Measurements from ENCODE around the gene SENP1.

Gene SENP1

DNA sequence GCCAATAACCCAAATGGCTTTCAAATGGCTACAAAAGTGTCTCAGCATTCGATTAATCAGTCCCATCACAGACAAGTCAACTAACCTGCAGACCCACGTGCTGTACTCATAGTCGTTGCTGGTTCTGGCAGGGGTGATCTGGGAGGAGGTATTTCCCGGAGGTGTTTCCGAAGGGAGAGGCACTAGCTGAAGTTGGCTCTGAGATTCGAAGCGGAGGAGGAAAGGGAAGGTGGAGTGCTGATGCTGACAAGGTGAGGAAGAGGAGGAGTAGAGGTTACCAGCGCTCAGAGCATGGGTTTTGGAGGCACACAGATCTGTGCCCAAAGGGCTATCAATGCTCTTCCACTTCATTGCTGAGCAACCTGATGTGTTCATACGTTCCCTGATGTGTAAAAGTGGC, 81.1 kb downstream of the SENP1 start:
- no peak for DNase-seq (ENCODE audit: low read depth, low spot score)
- Histone ChIP-seq H3K4me3 (no peak overlapping the region), H3K36me3 (ENCODE audit: insufficient read depth, low read length) (no peaks in the 10 kb centered on the region), H3K27ac (no peak overlapping the region), H3K9me3 (ENCODE audit: low read depth, low read length) (no peaks in the 10 kb centered on the region), H3K9ac (ENCODE audit: insufficient read length) (no peak overlapping the region)
- TF ChIP-seq FOXP2 (optimal IDR thresholded peaks at IDR 0.05; ENCODE audit: control extremely low read depth, extremely low read length, insufficient read depth) (no peak), POLR2AphosphoS5 (IDR thresholded peaks at IDR 0.05; ENCODE audit: borderline replicate concordance, low read depth, low read length) (no peak), EZH2 (IDR thresholded peaks at IDR 0.05) (no peak)

GRCh38 chr12:48023386-48023785, 82.5 kb downstream of the SENP1 start:
- Histone ChIP-seq H3K9me3 (ENCODE audit: low read depth, low read length) (no peaks in the 10 kb centered on the region), H3K9ac (ENCODE audit: insufficient read length) (no peak overlapping the region), H3K36me3 (ENCODE audit: insufficient read depth, low read length) (no peaks in the 10 kb centered on the region), H3K27ac (no peak overlapping the region), H3K4me3 (no peak overlapping the region)
- no peak for DNase-seq (ENCODE audit: low read depth, low spot score)
- no peak for TF ChIP-seq POLR2AphosphoS5 (IDR thresholded peaks at IDR 0.05; ENCODE audit: borderline replicate concordance, low read depth, low read length)
- no peak for TF ChIP-seq EZH2 (IDR thresholded peaks at IDR 0.05)
- no peak for TF ChIP-seq FOXP2 (optimal IDR thresholded peaks at IDR 0.05; ENCODE audit: control extremely low read depth, extremely low read length, insufficient read depth)

DNA sequence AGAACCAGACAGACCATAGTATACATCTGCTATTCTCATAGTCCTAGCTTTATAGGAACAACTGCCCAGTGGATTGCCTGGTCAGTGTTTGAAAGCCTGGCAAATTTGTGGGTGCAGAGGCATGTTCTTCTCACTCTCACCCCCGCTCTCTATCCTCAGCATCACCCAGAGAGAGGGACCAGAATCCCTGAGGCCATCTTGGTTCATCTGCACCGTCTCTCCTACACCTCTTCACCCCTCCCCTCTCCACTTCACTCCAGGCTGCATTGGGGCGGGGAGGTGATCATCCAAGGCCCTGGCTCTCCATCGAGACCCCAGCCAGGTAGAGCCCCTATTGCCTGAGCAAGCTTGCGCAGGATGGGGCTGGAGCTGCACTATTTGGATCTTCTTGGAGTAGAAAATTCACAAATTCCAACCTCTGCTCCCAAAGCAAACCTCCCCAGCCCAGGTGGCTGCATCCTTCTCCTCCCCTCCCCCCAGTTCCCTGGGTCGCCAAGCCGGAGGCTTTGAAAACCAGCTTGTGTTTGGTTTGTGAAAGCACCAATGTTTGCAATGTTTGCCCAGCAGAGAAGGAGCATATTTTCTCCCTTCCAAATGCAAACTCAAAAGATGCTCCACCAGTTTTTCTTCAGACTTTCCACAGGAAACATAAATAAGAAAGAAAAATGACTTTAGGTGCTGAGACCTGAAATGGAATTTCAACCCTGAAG, 83.0 kb downstream of the SENP1 start:
- Histone ChIP-seq H3K36me3 (ENCODE audit: insufficient read depth, low read length) (no peaks in the 10 kb centered on the region), H3K9me3 (ENCODE audit: low read depth, low read length) (no peaks in the 10 kb centered on the region), H3K27ac (no peak overlapping the region), H3K9ac (ENCODE audit: insufficient read length) (no peak overlapping the region), H3K4me3 (no peak overlapping the region)
- TF ChIP-seq EZH2 (IDR thresholded peaks at IDR 0.05) = no peak
- TF ChIP-seq POLR2AphosphoS5 (IDR thresholded peaks at IDR 0.05; ENCODE audit: borderline replicate concordance, low read depth, low read length) = no peak
- no peak for TF ChIP-seq FOXP2 (optimal IDR thresholded peaks at IDR 0.05; ENCODE audit: control extremely low read depth, extremely low read length, insufficient read depth)
- DNase-seq (ENCODE audit: low read depth, low spot score) = no peak

DNA sequence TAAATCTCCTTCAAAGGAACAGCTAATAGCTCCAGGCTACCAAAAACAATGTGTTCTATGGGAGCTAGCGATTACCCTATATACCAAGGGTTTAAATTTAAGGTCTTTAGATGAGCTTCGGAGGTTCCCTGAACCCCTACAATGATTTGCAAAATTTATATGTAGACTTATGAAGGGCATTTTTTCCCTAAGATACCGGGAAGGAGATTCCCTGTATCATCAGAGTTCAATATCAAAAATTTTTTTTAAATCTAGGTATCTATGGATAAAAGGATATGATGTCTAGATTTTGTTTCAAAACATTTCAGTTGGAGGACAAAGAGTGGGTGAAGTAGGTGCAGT, 83.7 kb downstream of the SENP1 start:
- H3K27ac ChIP-seq = no peak overlapping the region
- no peak overlapping the region for H3K9ac ChIP-seq (ENCODE audit: insufficient read length)
- no peak for DNase-seq (ENCODE audit: low read depth, low spot score)
- no peak for TF ChIP-seq EZH2 (IDR thresholded peaks at IDR 0.05)
- no peak for TF ChIP-seq FOXP2 (optimal IDR thresholded peaks at IDR 0.05; ENCODE audit: control extremely low read depth, extremely low read length, insufficient read depth)
- no peak for TF ChIP-seq POLR2AphosphoS5 (IDR thresholded peaks at IDR 0.05; ENCODE audit: borderline replicate concordance, low read depth, low read length)
- no peak overlapping the region for H3K4me3 ChIP-seq
- H3K9me3 ChIP-seq (ENCODE audit: low read depth, low read length) = no peaks in the 10 kb centered on the region
- no peaks in the 10 kb centered on the region for H3K36me3 ChIP-seq (ENCODE audit: insufficient read depth, low read length)

- Histone ChIP-seq H3K36me3 (ENCODE audit: insufficient read depth, low read length) (no peaks in the 10 kb centered on the region), H3K27ac (no peak overlapping the region), H3K4me3 (no peak overlapping the region), H3K9me3 (ENCODE audit: low read depth, low read length) (no peaks in the 10 kb centered on the region), H3K9ac (ENCODE audit: insufficient read length) (no peak overlapping the region)
- TF ChIP-seq EZH2 (IDR thresholded peaks at IDR 0.05) (no peak), POLR2AphosphoS5 (IDR thresholded peaks at IDR 0.05; ENCODE audit: borderline replicate concordance, low read depth, low read length) (no peak), FOXP2 (optimal IDR thresholded peaks at IDR 0.05; ENCODE audit: control extremely low read depth, extremely low read length, insufficient read depth) (no peak)
- no peak for DNase-seq (ENCODE audit: low read depth, low spot score)
Measured at GRCh38 chr12:48021485-48022179, 84.2 kb downstream of the SENP1 start.

DNA sequence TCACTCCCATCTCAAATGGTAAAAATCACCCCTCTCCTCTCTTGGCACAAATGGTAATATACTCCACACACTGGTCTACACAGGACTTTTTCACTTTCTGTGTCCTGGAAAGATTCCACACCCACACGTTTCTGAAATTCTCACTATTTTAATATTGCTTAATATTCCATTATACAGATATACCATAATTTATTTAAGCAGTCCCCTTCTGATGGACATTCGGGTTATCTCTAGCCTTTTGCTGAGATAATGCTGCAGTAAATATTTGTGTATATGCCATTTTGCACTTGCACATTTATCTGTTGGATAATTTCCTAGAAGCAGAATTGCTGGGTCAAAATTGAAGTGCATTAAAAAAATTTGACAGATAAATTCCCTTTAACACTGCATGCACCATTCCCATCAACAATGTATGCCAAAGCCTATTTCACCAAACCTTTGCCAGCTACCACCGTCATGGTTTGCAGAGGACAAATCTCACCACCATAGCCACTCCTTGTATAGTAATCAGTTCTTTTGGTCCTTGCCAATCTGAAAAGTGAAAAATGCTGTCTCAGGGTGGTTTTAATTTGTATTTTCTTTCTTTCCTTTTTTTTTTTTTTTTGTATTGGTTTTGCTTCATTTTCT, 86.1 kb downstream of the SENP1 start:
- Histone ChIP-seq H3K4me3 (no peak overlapping the region), H3K9ac (ENCODE audit: insufficient read length) (no peak overlapping the region), H3K36me3 (ENCODE audit: insufficient read depth, low read length) (no peaks in the 10 kb centered on the region), H3K9me3 (ENCODE audit: low read depth, low read length) (no peaks in the 10 kb centered on the region), H3K27ac (no peak overlapping the region)
- TF ChIP-seq POLR2AphosphoS5 (IDR thresholded peaks at IDR 0.05; ENCODE audit: borderline replicate concordance, low read depth, low read length) = no peak
- TF ChIP-seq FOXP2 (optimal IDR thresholded peaks at IDR 0.05; ENCODE audit: control extremely low read depth, extremely low read length, insufficient read depth) = no peak
- no peak for TF ChIP-seq EZH2 (IDR thresholded peaks at IDR 0.05)
- DNase-seq (ENCODE audit: low read depth, low spot score) = no peak

- Histone ChIP-seq H3K36me3 (ENCODE audit: insufficient read depth, low read length) (no peaks in the 10 kb centered on the region), H3K9me3 (ENCODE audit: low read depth, low read length) (no peaks in the 10 kb centered on the region), H3K27ac (no peak overlapping the region), H3K9ac (ENCODE audit: insufficient read length) (no peak overlapping the region), H3K4me3 (no peak overlapping the region)
- no peak for TF ChIP-seq EZH2 (IDR thresholded peaks at IDR 0.05)
- no peak for TF ChIP-seq POLR2AphosphoS5 (IDR thresholded peaks at IDR 0.05; ENCODE audit: borderline replicate concordance, low read depth, low read length)
- TF ChIP-seq FOXP2 (optimal IDR thresholded peaks at IDR 0.05; ENCODE audit: control extremely low read depth, extremely low read length, insufficient read depth) = no peak
- no peak for DNase-seq (ENCODE audit: low read depth, low spot score)
Measured at GRCh38 chr12:48018618-48018995, 87.3 kb downstream of the SENP1 start.

DNA sequence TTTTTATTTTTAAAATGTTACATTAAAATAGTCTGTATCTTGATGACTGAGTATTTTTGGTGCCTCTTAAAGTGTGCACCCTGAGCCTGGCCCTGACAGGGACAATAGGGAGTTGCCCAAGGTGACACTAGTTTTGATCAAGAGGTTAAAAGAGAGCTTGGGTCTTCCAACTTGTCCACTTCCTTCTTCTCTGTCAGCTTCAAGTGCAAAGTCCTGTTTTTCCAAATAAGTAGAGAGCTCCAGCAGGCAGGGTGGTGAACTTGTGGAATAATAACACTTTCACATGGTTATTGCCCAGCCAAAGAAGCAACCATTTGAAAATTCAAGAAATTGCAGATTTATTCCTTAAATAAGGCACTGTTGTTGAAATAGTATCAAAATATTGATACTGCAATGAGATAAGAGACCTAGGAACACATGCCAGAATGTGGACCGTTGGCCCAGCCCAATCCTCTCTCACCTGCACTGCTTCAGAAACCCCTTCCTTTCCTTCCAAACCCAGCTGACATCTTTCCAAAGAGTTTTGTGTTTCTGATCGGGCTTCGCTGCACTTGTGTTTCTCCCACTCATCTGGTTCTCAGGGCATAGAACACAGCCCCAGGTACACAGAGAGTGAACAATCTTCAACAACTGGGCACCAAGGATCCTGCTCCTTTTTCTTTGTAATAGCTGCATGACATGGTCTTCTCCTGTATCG, 87.8 kb downstream of the SENP1 start:
- Histone ChIP-seq H3K9ac (ENCODE audit: insufficient read length) (no peak overlapping the region), H3K4me3 (no peak overlapping the region), H3K36me3 (ENCODE audit: insufficient read depth, low read length) (no peaks in the 10 kb centered on the region), H3K9me3 (ENCODE audit: low read depth, low read length) (no peaks in the 10 kb centered on the region), H3K27ac (no peak overlapping the region)
- no peak for DNase-seq (ENCODE audit: low read depth, low spot score)
- TF ChIP-seq FOXP2 (optimal IDR thresholded peaks at IDR 0.05; ENCODE audit: control extremely low read depth, extremely low read length, insufficient read depth) (no peak), EZH2 (IDR thresholded peaks at IDR 0.05) (no peak), POLR2AphosphoS5 (IDR thresholded peaks at IDR 0.05; ENCODE audit: borderline replicate concordance, low read depth, low read length) (no peak)

Data from SK-N-MC (cell line).